Endometrial microvascular endothelial cells (primary cell): ENCODE measurements around the gene RAB7B. TPM values are rescaled to one million over a fixed set of nuclear protein-coding genes. Genes with fewer than 3 reads are reported as not detected.

Experiments
- in situ Hi-C: cut with HindIII; loops from 2 replicates; pipeline ENCODE4 v1.10.0; 2017; ENCODE audit warnings: low sequenced_read_pairs, low pct_unique_long_range_greater_than_20kb; ENCODE audit errors: inconsistent ontology term
- total RNA-seq: library from RNA; depleted of rRNA; stranded (reverse); fragments of >200 nt; gene quantifications from one replicate; pipeline ENCODE4 v1.2.3, GENCODE V29; 2015; ENCODE audit errors: inconsistent ontology term

RAB7B gene
- total RNA-seq, 1 donor from 2014 or later = not detected

- in situ Hi-C loops = no loop called here
These were observed 40.4 kb downstream of the RAB7B start for GRCh38 chr1:205962821-205963221.

- in situ Hi-C loops = no loop called here
These were observed 41.0 kb downstream of the RAB7B start for GRCh38 chr1:205961991-205962820.

- in situ Hi-C loops = no loop called here
These were observed 41.8 kb downstream of the RAB7B start for GRCh38 chr1:205961405-205961804.

- in situ Hi-C loops = no loop called here
These were observed 43.4 kb downstream of the RAB7B start for GRCh38 chr1:205959789-205960188.

- in situ Hi-C loops = no loop called here
These were observed 47.7 kb downstream of the RAB7B start for GRCh38 chr1:205955499-205955898.

- in situ Hi-C loops = no loop called here
These were observed 48.3 kb downstream of the RAB7B start for GRCh38 chr1:205954819-205955404.

- in situ Hi-C loops = no loop called here
These were observed 51.4 kb downstream of the RAB7B start for GRCh38 chr1:205951746-205952145.

GRCh38 chr1:205950826-205951549 is 52.2 kb downstream of the RAB7B start:
- in situ Hi-C loops = no loop called here

GRCh38 chr1:205950280-205950679 is 52.9 kb downstream of the RAB7B start:
- in situ Hi-C loops = no loop called here

GRCh38 chr1:205949753-205950152 is 53.4 kb downstream of the RAB7B start:
- in situ Hi-C loops = no loop called here

GRCh38 chr1:205948886-205949285 is 54.3 kb downstream of the RAB7B start:
- in situ Hi-C loops = no loop called here

- in situ Hi-C loops = no loop called here
These were observed 55.2 kb downstream of the RAB7B start for GRCh38 chr1:205948039-205948438.

GRCh38 chr1:205947024-205947423 is 56.2 kb downstream of the RAB7B start:
- in situ Hi-C loops = no loop called here

- in situ Hi-C loops = no loop called here
These were observed 58.1 kb downstream of the RAB7B start for GRCh38 chr1:205945069-205945468.

GRCh38 chr1:205944525-205944924 is 58.7 kb downstream of the RAB7B start:
- in situ Hi-C loops = no loop called here

- in situ Hi-C loops = no loop called here
These were observed 60.0 kb downstream of the RAB7B start, which contains the start of gene SLC26A9 for GRCh38 chr1:205943245-205943644. TSS of gene SLC26A9 (minus strand) at chr1:205943456. CDS start at chr1:205935820, 7,636 bp downstream.

GRCh38 chr1:205942631-205943159 is 60.5 kb downstream of the RAB7B start:
- in situ Hi-C loops = no loop called here

GRCh38 chr1:205940710-205941109 is 62.5 kb downstream of the RAB7B start:
- in situ Hi-C loops = no loop called here

GRCh38 chr1:205939690-205940330 is 63.4 kb downstream of the RAB7B start:
- in situ Hi-C loops = no loop called here
